PC-9 (cell line): ENCODE results near the gene GLUD2. TPM values are rescaled to one million over a fixed set of nuclear protein-coding genes. Genes with fewer than 3 reads are reported as not detected.

Experiments
- BruUV-seq: library from RNA; stranded (reverse); fragments of 400-500 nt; replicated peaks from 2 replicates; lab custom pipeline; 2021; lab: Mats Ljungman, UMichigan
- CTCF ChIA-PET: fragments of 300-600 bp; sonication (Branson Sonifier 250); formaldehyde crosslinking; loops from one replicate; lab custom pipeline; 2022; ENCODE audit warnings: antibody characterized with exemption; lab: Charles Lee
- POLR2A ChIA-PET: fragments of 300-600 bp; sonication (Branson Sonifier 250); formaldehyde crosslinking; loops from one replicate; lab custom pipeline; 2022; ENCODE audit warnings: antibody characterized with exemption; ENCODE audit not compliant: unreplicated experiment; lab: Charles Lee
- DNase-seq, 2 experiments: peaks; one replicate each; pipeline versions ENCODE4 v3.0.0 to v3.0.0-alpha.2; 2015 to 2022; ENCODE audit warnings: mixed read lengths in 1 of 2
- H2AFZ ChIP-seq: fragments of 200-600 bp; sonication (generic); 2 replicates; pipeline ENCODE4 v1.8.1; 2017; ENCODE audit warnings: antibody characterized with exemption
- H3F3A ChIP-seq: fragments of 200-600 bp; sonication (generic); 2 replicates; pipeline ENCODE4 v1.8.1; 2017; ENCODE audit warnings: antibody characterized with exemption, mild to moderate bottlenecking, low read depth; ENCODE audit not compliant: insufficient read depth
- H3K27ac ChIP-seq: fragments of 200-600 bp; sonication (generic); 2 replicates; pipeline ENCODE4 v1.6.1; 2016; ENCODE audit warnings: mixed run types
- H3K27me3 ChIP-seq: fragments of 200-600 bp; sonication (generic); 2 replicates; pipeline ENCODE4 v1.6.1; 2016; ENCODE audit warnings: low read depth, mixed run types; ENCODE audit not compliant: insufficient read depth
- H3K36me3 ChIP-seq: fragments of 200-600 bp; sonication (generic); 2 replicates; pipeline ENCODE4 v1.6.1; 2016; ENCODE audit warnings: low read depth, mixed run types
- H3K4me1 ChIP-seq: fragments of 200-600 bp; sonication (generic); replicated peaks from 2 replicates; pipeline ENCODE4 v1.6.1; 2016; ENCODE audit warnings: mixed run types; ENCODE audit not compliant: insufficient read depth
- H3K4me2 ChIP-seq: fragments of 200-600 bp; sonication (generic); 2 replicates; pipeline ENCODE4 v1.6.1; 2017; ENCODE audit warnings: mixed run types
- H3K4me3 ChIP-seq: fragments of 200-600 bp; sonication (generic); 2 replicates; pipeline ENCODE4 v1.6.1; 2016; ENCODE audit warnings: mixed run types
- H3K79me2 ChIP-seq: fragments of 200-600 bp; sonication (generic); 2 replicates; pipeline ENCODE4 v1.6.1; 2017; ENCODE audit warnings: low read depth, mixed run types
- H3K9me2 ChIP-seq: fragments of 200-600 bp; sonication (generic); 2 replicates; pipeline ENCODE4 v1.8.1; 2017; ENCODE audit warnings: mild to moderate bottlenecking; ENCODE audit not compliant: insufficient read depth
- H3K9me3 ChIP-seq: fragments of 200-600 bp; sonication (generic); 2 replicates; pipeline ENCODE4 v1.8.1; 2016; ENCODE audit warnings: low read depth; ENCODE audit not compliant: insufficient read depth
- H4K20me1 ChIP-seq: fragments of 200-600 bp; sonication (generic); 2 replicates; pipeline ENCODE4 v1.8.1; 2017; ENCODE audit not compliant: insufficient read depth
- CTCF ChIP-seq: fragments of 200-600 bp; sonication (generic); conservative IDR thresholded peaks from 2 replicates; pipeline ENCODE4 v1.6.1; 2017; ENCODE audit warnings: mixed run types, antibody characterized with exemption, mild to moderate bottlenecking, moderate library complexity
- EZH2 ChIP-seq: fragments of 200-600 bp; sonication (generic); IDR thresholded peaks from 2 replicates; pipeline ENCODE4 v1.8.0; 2017; ENCODE audit warnings: antibody characterized with exemption, low read depth
- intact Hi-C: fragments of 100-400 bp; cut with micrococcal nuclease; formaldehyde crosslinking; loops from one replicate; pipeline ENCODE4 v1.10.0; 2022; ENCODE audit not compliant: unreplicated experiment
- total RNA-seq: library from RNA; stranded (reverse); gene quantifications from 2 replicates; pipeline ENCODE4 v1.2.3, GENCODE V29; 2021

Gene GLUD2
- total RNA-seq, 1 experiment from 2014 or later: not detected

GRCh38 chrX:121036137-121036536, 11.3 kb upstream of the GLUD2 start:
- intact Hi-C loops: loop anchor here (10.0 kb wide), 1 partner anchor 669 kb away; no protein-coding TSS in a partner anchor
- Histone ChIP-seq H3K27me3 (no peaks in the 10 kb centered on the region), H3K27ac (no peak overlapping the region), H3F3A (no peaks in the 10 kb centered on the region), H2AFZ (no peak overlapping the region), H4K20me1 (no peaks in the 10 kb centered on the region), H3K9me2 (no peaks in the 10 kb centered on the region; the same call in 1 of the 2 replicates), H3K4me2 (no peak overlapping the region), H3K4me3 (no peak overlapping the region), H3K9me3 (no peaks in the 10 kb centered on the region), H3K79me2 (no peaks in the 10 kb centered on the region), H3K4me1 (no peaks in the 10 kb centered on the region), H3K36me3 (no peaks in the 10 kb centered on the region)
- no peak for DNase-seq
- TF ChIP-seq EZH2 (no peak), CTCF (no peak)
- CTCF ChIA-PET: no interaction called here
- POLR2A ChIA-PET: no interaction called here
- BruUV-seq: no TSS peak

- POLR2A ChIA-PET: no interaction called here
- CTCF ChIA-PET: no interaction called here
- no peaks in the 10 kb centered on the region for H3K27me3 ChIP-seq
- no peaks in the 10 kb centered on the region for H3F3A ChIP-seq
- TF ChIP-seq EZH2: no peak
- no peak for TF ChIP-seq CTCF
- no peak overlapping the region for H2AFZ ChIP-seq
- H3K27ac ChIP-seq: no peak overlapping the region
- H3K79me2 ChIP-seq: no peaks in the 10 kb centered on the region
- no peaks in the 10 kb centered on the region; the same call in 1 of the 2 replicates for H3K9me2 ChIP-seq
- intact Hi-C loops: loop anchor here (10.0 kb wide), 1 partner anchor 668 kb away; no protein-coding TSS in a partner anchor
- DNase-seq: no peak
- no peak overlapping the region for H3K4me2 ChIP-seq
- no peaks in the 10 kb centered on the region for H3K36me3 ChIP-seq
- BruUV-seq: no TSS peak
- H3K4me3 ChIP-seq: no peak overlapping the region
- no peaks in the 10 kb centered on the region for H3K4me1 ChIP-seq
- H4K20me1 ChIP-seq: no peaks in the 10 kb centered on the region
- H3K9me3 ChIP-seq: no peaks in the 10 kb centered on the region
These were observed 10.5 kb upstream of the GLUD2 start for GRCh38 chrX:121036951-121037350.

- intact Hi-C loops: no loop called here
- no peak overlapping the region for H3K4me2 ChIP-seq
- H3K9me3 ChIP-seq: no peaks in the 10 kb centered on the region
- H2AFZ ChIP-seq: no peak overlapping the region
- ChIA-PET CTCF (no interaction called here), POLR2A (no interaction called here)
- H3F3A ChIP-seq: no peaks in the 10 kb centered on the region
- no TSS peak for BruUV-seq
- H4K20me1 ChIP-seq: no peaks in the 10 kb centered on the region
- no peak overlapping the region for H3K4me3 ChIP-seq
- no peak overlapping the region for H3K27ac ChIP-seq
- no peaks in the 10 kb centered on the region for H3K4me1 ChIP-seq
- H3K36me3 ChIP-seq: no peaks in the 10 kb centered on the region
- H3K79me2 ChIP-seq: no peaks in the 10 kb centered on the region
- no peak for TF ChIP-seq CTCF
- TF ChIP-seq EZH2: no peak
- no peaks in the 10 kb centered on the region for H3K27me3 ChIP-seq
- no peak for DNase-seq
- no peaks in the 10 kb centered on the region for H3K9me2 ChIP-seq
These were observed 3.4 kb downstream of the GLUD2 start for GRCh38 chrX:121050781-121051180.
